PC-3 (cell line): Measurements from ENCODE around the gene PANK3.

Source experiments
- CTCF ChIP-seq: fragments of 300-600 bp; sonication (generic); conservative IDR thresholded peaks from 2 replicates; pipeline ENCODE4 v1.5.1; 2017; ENCODE audit warnings: antibody characterized with exemption, low read depth, mild to moderate bottlenecking, low read length
- EZH2 ChIP-seq: fragments of 300-600 bp; sonication (generic); IDR thresholded peaks from one replicate; pipeline ENCODE4 v1.6.1; 2017; ENCODE audit warnings: antibody characterized with exemption, mild to moderate bottlenecking, low read length; ENCODE audit not compliant: unreplicated experiment

- no peak for TF ChIP-seq CTCF
- no peak for TF ChIP-seq EZH2
Measured at GRCh38 chr5:168580227-168580508, 1.0 kb upstream of the PANK3 start.
